Measurements from ENCODE around the gene CCDC13. TPM values are rescaled to one million over a fixed set of nuclear protein-coding genes. Genes with fewer than 3 reads are reported as not detected.
A peak's percentile ranks its signal among the peaks of the same experiment; 100 is the strongest.

Gene CCDC13
- total RNA-seq, 6 experiments from 2014 or later: 0.17 to 0.47 (median 0.30) TPM; not detected in 2

DNA sequence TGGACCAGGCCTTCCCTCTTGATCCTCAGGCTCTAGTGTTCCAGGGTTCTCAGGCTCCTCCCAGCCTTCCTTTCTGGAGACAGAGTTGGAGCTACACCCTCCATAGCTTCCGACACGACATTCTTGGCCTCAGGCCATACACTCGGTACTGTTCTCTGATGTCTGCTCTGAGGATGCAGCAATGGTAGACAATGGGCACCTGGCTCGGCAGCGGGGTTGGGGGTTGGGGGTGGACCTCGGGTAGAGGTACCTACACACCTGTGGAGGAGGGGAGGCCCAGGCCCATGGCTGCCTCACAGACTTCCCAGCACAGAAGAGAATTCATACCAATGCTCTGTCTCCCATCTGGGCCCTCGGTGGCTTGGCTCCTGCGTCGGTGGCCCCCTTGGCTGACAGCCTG lies 21.4 kb downstream of the CCDC13 start:
- Mint-ChIP-seq H3K9me3 (no peaks in the 10 kb centered on the region), H3K4me1 (ENCODE audit: low read depth) (peaks cover 7% of the 10 kb centered on the region), H3K27ac (no peak overlapping the region), H3K4me3 (no peak overlapping the region), H3K27me3 (ENCODE audit: insufficient read depth) (peaks cover 16% of the 10 kb centered on the region), H3K36me3 (ENCODE audit: low read depth) (no peaks in the 10 kb centered on the region)
- TF ChIP-seq, protein P1, sequence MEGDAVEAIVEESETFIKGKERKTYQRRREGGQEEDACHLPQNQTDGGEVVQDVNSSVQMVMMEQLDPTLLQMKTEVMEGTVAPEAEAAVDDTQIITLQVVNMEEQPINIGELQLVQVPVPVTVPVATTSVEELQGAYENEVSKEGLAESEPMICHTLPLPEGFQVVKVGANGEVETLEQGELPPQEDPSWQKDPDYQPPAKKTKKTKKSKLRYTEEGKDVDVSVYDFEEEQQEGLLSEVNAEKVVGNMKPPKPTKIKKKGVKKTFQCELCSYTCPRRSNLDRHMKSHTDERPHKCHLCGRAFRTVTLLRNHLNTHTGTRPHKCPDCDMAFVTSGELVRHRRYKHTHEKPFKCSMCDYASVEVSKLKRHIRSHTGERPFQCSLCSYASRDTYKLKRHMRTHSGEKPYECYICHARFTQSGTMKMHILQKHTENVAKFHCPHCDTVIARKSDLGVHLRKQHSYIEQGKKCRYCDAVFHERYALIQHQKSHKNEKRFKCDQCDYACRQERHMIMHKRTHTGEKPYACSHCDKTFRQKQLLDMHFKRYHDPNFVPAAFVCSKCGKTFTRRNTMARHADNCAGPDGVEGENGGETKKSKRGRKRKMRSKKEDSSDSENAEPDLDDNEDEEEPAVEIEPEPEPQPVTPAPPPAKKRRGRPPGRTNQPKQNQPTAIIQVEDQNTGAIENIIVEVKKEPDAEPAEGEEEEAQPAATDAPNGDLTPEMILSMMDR (IDR thresholded peaks at IDR 0.05): no peak
- no peak for DNase-seq

GRCh38 chr3:42750834-42751233 lies 22.2 kb downstream of the CCDC13 start:
- TF ChIP-seq, protein P1 (IDR thresholded peaks at IDR 0.05): no peak
- Mint-ChIP-seq H3K27me3 (ENCODE audit: insufficient read depth) (peaks cover 16% of the 10 kb centered on the region), H3K4me3 (no peak overlapping the region), H3K36me3 (ENCODE audit: low read depth) (no peaks in the 10 kb centered on the region), H3K27ac (no peak overlapping the region), H3K9me3 (no peaks in the 10 kb centered on the region), H3K4me1 (ENCODE audit: low read depth) (peaks cover 7% of the 10 kb centered on the region)
- DNase-seq: no peak

- DNase-seq: peak; percentile 28
- peaks cover 16% of the 10 kb centered on the region for H3K27me3 Mint-ChIP-seq (ENCODE audit: insufficient read depth)
- H3K4me1 Mint-ChIP-seq (ENCODE audit: low read depth): peaks cover 7% of the 10 kb centered on the region
- no peak overlapping the region for H3K4me3 Mint-ChIP-seq
- H3K9me3 Mint-ChIP-seq: no peaks in the 10 kb centered on the region
- no peaks in the 10 kb centered on the region for H3K36me3 Mint-ChIP-seq (ENCODE audit: low read depth)
- TF ChIP-seq, protein P1 (IDR thresholded peaks at IDR 0.05): peak; percentile 80
- no peak overlapping the region for H3K27ac Mint-ChIP-seq
Measured at GRCh38 chr3:42749753-42750231, 23.3 kb downstream of the CCDC13 start.

GRCh38 chr3:42749025-42749752 lies 23.9 kb downstream of the CCDC13 start:
- peaks cover 13% of the 10 kb centered on the region for H3K27me3 Mint-ChIP-seq (ENCODE audit: insufficient read depth)
- H3K4me1 Mint-ChIP-seq (ENCODE audit: low read depth): peaks cover 7% of the 10 kb centered on the region
- no peaks in the 10 kb centered on the region for H3K9me3 Mint-ChIP-seq
- DNase-seq: no peak
- H3K27ac Mint-ChIP-seq: no peak overlapping the region
- no peak overlapping the region for H3K4me3 Mint-ChIP-seq
- TF ChIP-seq, protein P1 (IDR thresholded peaks at IDR 0.05): no peak
- no peaks in the 10 kb centered on the region for H3K36me3 Mint-ChIP-seq (ENCODE audit: low read depth)

GRCh38 chr3:42747581-42747980 lies 25.5 kb downstream of the CCDC13 start:
- H3K4me3 Mint-ChIP-seq: no peak overlapping the region
- TF ChIP-seq, protein P1 (IDR thresholded peaks at IDR 0.05): no peak
- no peak overlapping the region for H3K27ac Mint-ChIP-seq
- no peak for DNase-seq
- H3K4me1 Mint-ChIP-seq (ENCODE audit: low read depth): peaks cover 7% of the 10 kb centered on the region
- peaks cover 8% of the 10 kb centered on the region for H3K27me3 Mint-ChIP-seq (ENCODE audit: insufficient read depth)
- H3K9me3 Mint-ChIP-seq: no peaks in the 10 kb centered on the region
- H3K36me3 Mint-ChIP-seq (ENCODE audit: low read depth): no peaks in the 10 kb centered on the region

Data from HFFc6 (cell line).